HepG2 (cell line): Measurements from ENCODE around the gene S100P. TPM values are rescaled to one million over a fixed set of nuclear protein-coding genes. Genes with fewer than 3 reads are reported as not detected.

Experiments
- ATAC-seq: fragments of 200-7000 bp; cut with Tn5 transposase; 3 replicates; pipeline ENCODE4 v1.9.1; 2020; ENCODE audit warnings: mild to moderate bottlenecking, moderate library complexity
- BruUV-seq: library from RNA; stranded (reverse); fragments of 400-500 nt; replicated peaks from 2 replicates; lab custom pipeline; 2021; lab: Mats Ljungman, UMichigan
- CTCF ChIA-PET: fragments of 300-600 bp; formaldehyde crosslinking; extraction: SDS; loops from one replicate; lab custom pipeline; 2021; ENCODE audit warnings: low total read pairs, inconsistent platforms, low intra/inter-chr PET ratio; lab: Yijun Ruan, JAX
- POLR2A ChIA-PET: fragments of 350-600 bp; sonication (Branson Sonifier 250); formaldehyde crosslinking; loops from one replicate; lab custom pipeline; 2020; ENCODE audit warnings: antibody characterized with exemption, inconsistent platforms; lab: Yijun Ruan, JAX
- DNase-seq: peaks from one replicate; pipeline ENCODE4 v3.0.0-alpha.2; 2015; ENCODE audit warnings: low spot score
- FAIRE-seq: peaks from 3 replicates; lab custom pipeline; 2011; peaks lifted over from hg19 to GRCh38; lab: Jason Lieb, UNC
- H2AFZ ChIP-seq: one replicate; pipeline ENCODE4 v1.6.1; 2011; ENCODE audit warnings: low read length, inconsistent platforms
- H3K27ac ChIP-seq: fragments of 300-600 bp; 3 replicates; pipeline ENCODE4 v1.8.0; 2011; ENCODE audit warnings: mixed run types, mild to moderate bottlenecking, mixed read lengths, low read length, inconsistent platforms; ENCODE audit not compliant: insufficient read depth; ENCODE audit errors: extremely low read length
- H3K27me3 ChIP-seq, 2 experiments: fragments of 200-600 bp in 1 of 2; 2 replicates in 1 of 2; 3 replicates in 1 of 2; pipeline versions ENCODE4 v1.6.0 to v1.8.0; 2011; ENCODE audit warnings: low read length in 2 of 2, mild to moderate bottlenecking in 2 of 2, moderate library complexity in 2 of 2, inconsistent platforms in 1 of 2; ENCODE audit not compliant: insufficient read depth in 2 of 2, control insufficient read depth in 1 of 2
- H3K36me3 ChIP-seq, 2 experiments: fragments of 200-600 bp in 1 of 2; replicated peaks in 1 of 2; 2 replicates in 1 of 2; 3 replicates in 1 of 2; pipeline versions ENCODE4 v1.5.1 to v1.8.0; 2011; ENCODE audit warnings: low read length in 2 of 2, inconsistent platforms in 1 of 2; ENCODE audit not compliant: insufficient read depth in 2 of 2, control insufficient read depth in 1 of 2
- H3K4me1 ChIP-seq: 2 replicates; pipeline ENCODE4 v1.5.1; 2012; ENCODE audit warnings: low read length, inconsistent platforms; ENCODE audit not compliant: insufficient read depth
- H3K4me2 ChIP-seq: 2 replicates; pipeline ENCODE4 v1.6.0; 2011; ENCODE audit warnings: low read depth, low read length, inconsistent platforms
- H3K4me3 ChIP-seq, 3 experiments: fragments of 200-600 bp in 1 of 3; sonication (generic), shearing (Covaris generic) in 1 of 3; replicated peaks in 1 of 3; 2 replicates each; pipeline ENCODE4 v1.5.1; 2011 to 2016; ENCODE audit warnings: low read length in 3 of 3, inconsistent platforms in 2 of 3, low read depth in 2 of 3, mild to moderate bottlenecking in 2 of 3, control low read depth in 1 of 3, mixed read lengths in 1 of 3; ENCODE audit not compliant: insufficient read depth in 1 of 3
- H3K79me2 ChIP-seq: one replicate; pipeline ENCODE4 v1.6.1; 2011; ENCODE audit warnings: low read length, inconsistent platforms; ENCODE audit not compliant: insufficient read depth
- H3K9ac ChIP-seq: 2 replicates; pipeline ENCODE4 v1.6.0; 2011; ENCODE audit warnings: mild to moderate bottlenecking, low read depth, low read length, inconsistent platforms; ENCODE audit not compliant: insufficient read depth
- H3K9me3 ChIP-seq: 2 replicates; pipeline ENCODE4 v1.5.1; 2012; ENCODE audit warnings: mild to moderate bottlenecking, low read length
- H4K20me1 ChIP-seq: 2 replicates; pipeline ENCODE4 v1.6.0; 2011; ENCODE audit warnings: inconsistent platforms, mild to moderate bottlenecking, low read length, moderate library complexity; ENCODE audit not compliant: insufficient read depth
- BHLHE40 ChIP-seq: IDR thresholded peaks from 2 replicates; pipeline ENCODE4 v1.6.1; 2011; ENCODE audit warnings: low read length, improper control_type of control experiment
- CEBPG ChIP-seq: IDR thresholded peaks from 2 replicates; pipeline ENCODE4 v1.6.1; 2016
- DNMT1 ChIP-seq: sonication (generic); formaldehyde crosslinking; IDR thresholded peaks from 2 replicates; pipeline ENCODE4 v1.5.1; 2020; ENCODE audit warnings: mild to moderate bottlenecking, missing genetic modification reagents
- EP300 ChIP-seq, 3 experiments: sonication (generic) in 1 of 3; formaldehyde crosslinking in 1 of 3; IDR thresholded peaks; 2 replicates each; pipeline versions ENCODE4 v1.5.1 to v1.6.1; 2011 to 2020; ENCODE audit warnings: low read depth in 2 of 3, low read length in 2 of 3, borderline replicate concordance in 1 of 3, improper control_type of control experiment in 1 of 3, mild to moderate bottlenecking in 1 of 3, missing genetic modification reagents in 1 of 3, moderate library complexity in 1 of 3
- HNRNPK ChIP-seq: fragments of 200-400 bp; formaldehyde crosslinking; IDR thresholded peaks from 2 replicates; pipeline ENCODE4 v1.6.1; 2018; ENCODE audit warnings: low read length, low read depth, moderate library complexity, mild to moderate bottlenecking; ENCODE audit not compliant: poor library complexity, severe bottlenecking
- KAT8 ChIP-seq: IDR thresholded peaks from 2 replicates; pipeline ENCODE4 v1.6.1; 2016; ENCODE audit warnings: missing genetic modification reagents, missing compliant biosample characterization
- MAFF ChIP-seq: IDR thresholded peaks from 2 replicates; pipeline ENCODE4 v1.6.1; 2011; ENCODE audit warnings: low read depth, low read length, improper control_type of control experiment
- MAFK ChIP-seq, 2 experiments: IDR thresholded peaks in 1 of 2; conservative IDR thresholded peaks in 1 of 2; 2 replicates each; pipeline ENCODE4 v1.6.1; 2011; ENCODE audit warnings: improper control_type of control experiment in 2 of 2, low read length in 2 of 2
- MEIS2 ChIP-seq: sonication (generic); formaldehyde crosslinking; IDR thresholded peaks from 2 replicates; pipeline ENCODE4 v1.9.0; 2021; ENCODE audit warnings: mild to moderate bottlenecking, missing genetic modification reagents
- MIER2 ChIP-seq: IDR thresholded peaks from 2 replicates; pipeline ENCODE4 v1.6.1; 2016; ENCODE audit warnings: missing biosample characterization, missing genetic modification reagents
- NONO ChIP-seq, 2 experiments: fragments of 450-650 bp in 1 of 2; sonication (generic) in 1 of 2; formaldehyde crosslinking in 1 of 2; IDR thresholded peaks in 1 of 2; conservative IDR thresholded peaks in 1 of 2; 2 replicates each; pipeline versions ENCODE4 v1.6.1 to v1.8.0; 2017 to 2022; ENCODE audit warnings: mild to moderate bottlenecking in 1 of 2, missing genetic modification reagents in 1 of 2, moderate library complexity in 1 of 2
- PHF21A ChIP-seq: sonication (generic); formaldehyde crosslinking; IDR thresholded peaks from 2 replicates; pipeline ENCODE4 v1.5.0; 2020; ENCODE audit warnings: mild to moderate bottlenecking, missing genetic modification reagents
- SNAPC2 ChIP-seq: sonication (generic); formaldehyde crosslinking; IDR thresholded peaks from 2 replicates; pipeline ENCODE4 v1.8.1; 2022; ENCODE audit warnings: mild to moderate bottlenecking, missing genetic modification reagents
- ZKSCAN8 ChIP-seq: IDR thresholded peaks from 2 replicates; pipeline ENCODE4 v1.6.1; 2016; ENCODE audit warnings: borderline replicate concordance, missing genetic modification reagents, missing compliant biosample characterization
- ZNF121 ChIP-seq: sonication (generic); formaldehyde crosslinking; IDR thresholded peaks from 2 replicates; pipeline ENCODE4 v1.5.0; 2020; ENCODE audit warnings: mild to moderate bottlenecking, missing genetic modification reagents
- ZNF468 ChIP-seq: sonication (generic); formaldehyde crosslinking; IDR thresholded peaks from 2 replicates; pipeline ENCODE4 v1.8.0; 2022; ENCODE audit warnings: mild to moderate bottlenecking, moderate library complexity, missing genetic modification reagents
- ZNF552 ChIP-seq: sonication (generic); formaldehyde crosslinking; IDR thresholded peaks from 2 replicates; pipeline ENCODE4 v1.9.0; 2022; ENCODE audit warnings: missing genetic modification reagents, mild to moderate bottlenecking, borderline replicate concordance
- ZNF816 ChIP-seq: sonication (generic); formaldehyde crosslinking; IDR thresholded peaks from 2 replicates; pipeline ENCODE4 v1.8.0; 2022; ENCODE audit warnings: missing genetic modification reagents, mild to moderate bottlenecking, borderline replicate concordance
- ZNF879 ChIP-seq: sonication (generic); formaldehyde crosslinking; IDR thresholded peaks from 2 replicates; pipeline ENCODE4 v1.8.1; 2023; ENCODE audit warnings: missing genetic modification reagents
- WGBS: methylation state at CpG from one replicate; pipeline ENCODE4 v1.1.6; 2017; ENCODE audit warnings: low lambda C conversion rate; 5-methylcytosine and 5-hydroxymethylcytosine counted together
- in situ Hi-C: cut with HindIII; loops from 2 replicates; pipeline ENCODE4 v1.10.0; 2017; ENCODE audit warnings: low pct_unique_long_range_greater_than_20kb; ENCODE audit not compliant: extremely low pct_ligation_motif_present
- intact Hi-C: fragments of 100-400 bp; cut with micrococcal nuclease; formaldehyde crosslinking; loops from one replicate; pipeline ENCODE4 v1.10.0; 2022; ENCODE audit not compliant: unreplicated experiment
- polyA plus RNA-seq, 8 experiments: library from polyadenylated mRNA; depleted of rRNA in 3 of 8; stranded (reverse) in 7 of 8; unstranded in 1 of 8; fragments of >200 nt; fragmentation: Illumina TruSeq in 4 of 8; extraction: Trizol in 4 of 8; gene quantifications; 2 replicates each; pipeline versions ENCODE4 v1.2.1 to v1.2.3, GENCODE V29; 2011 to 2016; ENCODE audit warnings: low read depth in 4 of 8, missing spikeins in 1 of 8, mixed read lengths in 1 of 8; ENCODE audit not compliant: insufficient read depth in 1 of 8
- total RNA-seq, 5 experiments: library from RNA; depleted of rRNA; stranded (reverse); fragments of >200 nt; fragmentation: Illumina TruSeq; extraction: Trizol; gene quantifications; 2 replicates each; pipeline ENCODE4 v1.2.3, GENCODE V29; 2016; ENCODE audit warnings: low read depth in 1 of 5
- TF ChIP-seq, protein P1 (sequence below): IDR thresholded peaks from 2 replicates; pipeline ENCODE4 v1.6.1; 2016; ENCODE audit warnings: mild to moderate bottlenecking
- TF ChIP-seq, protein P2 (sequence below): sonication (generic); formaldehyde crosslinking; IDR thresholded peaks from 2 replicates; pipeline ENCODE4 v1.5.0; 2020; ENCODE audit warnings: mild to moderate bottlenecking, low read depth, missing genetic modification reagents, borderline replicate concordance
- TF ChIP-seq, protein P3 (sequence below): sonication (generic); formaldehyde crosslinking; IDR thresholded peaks from 2 replicates; pipeline ENCODE4 v1.5.0; 2020; ENCODE audit warnings: mild to moderate bottlenecking, missing genetic modification reagents

Gene S100P
- total and polyA plus RNA-seq, 2 of the 13 experiments (the other 11 are each of a cell fraction or from before 2014, with no cell fraction given): 278 to 1,649 TPM

DNA sequence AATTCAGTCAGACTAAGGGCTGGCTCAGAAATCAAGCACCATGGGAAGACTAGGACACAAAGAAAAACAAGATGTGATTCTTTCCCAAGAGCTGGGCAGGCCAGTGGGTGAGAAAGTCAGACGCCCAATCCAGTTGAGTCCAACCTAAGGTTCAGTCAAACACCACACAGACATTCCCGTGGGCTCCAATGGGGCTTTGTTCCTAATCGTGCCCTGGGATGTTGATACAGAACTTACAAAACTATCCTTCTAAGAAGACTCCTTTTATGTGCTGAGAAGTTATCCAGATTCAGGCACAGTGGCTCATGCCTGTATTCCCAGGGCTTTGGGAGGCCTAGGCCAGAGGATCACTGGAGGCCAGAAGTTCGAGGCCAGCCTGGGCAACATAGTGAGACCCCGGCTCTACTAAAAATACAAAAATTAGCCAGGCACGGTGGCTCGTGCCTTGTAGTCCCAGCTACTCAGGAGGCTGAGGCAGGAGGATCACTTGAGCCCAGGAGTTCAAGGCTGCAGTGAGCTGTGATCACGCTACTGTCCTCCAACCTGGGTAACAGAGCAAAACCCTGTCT, 26.0 kb downstream of the S100P start:
- no peak overlapping the region for H2AFZ ChIP-seq
- in situ Hi-C loops (loop anchor here (5.0 kb wide), 1 partner anchor 158 kb away; no protein-coding TSS in a partner anchor), intact Hi-C loops (loop anchor here (1.0 to 5.0 kb wide), 3 partner anchors 43 to 155 kb away; no protein-coding TSS in a partner anchor)
- no peaks in the 10 kb centered on the region for H3K27me3 ChIP-seq
- no peak overlapping the region for H3K4me3 ChIP-seq
- peaks cover 22% of the 10 kb centered on the region for H3K79me2 ChIP-seq
- no peak overlapping the region for H3K4me2 ChIP-seq
- H3K36me3 ChIP-seq: no peaks in the 10 kb centered on the region
- ATAC-seq: no peak
- H4K20me1 ChIP-seq: 0 out of 2 replicates have a peak, but pooled peaks cover 8% of the 10 kb centered on the region
- ChIA-PET CTCF (interaction anchor here (1.1 to 3.2 kb wide), 4 partner anchors 43 to 362 kb away, joined by 3 to 50 read pairs (median 4); no protein-coding TSS in a partner anchor), POLR2A (interaction anchor here (0.6 to 4.0 kb wide), 4 partner anchors 25 to 362 kb away, joined by 3 to 23 read pairs (median 3); no protein-coding TSS in a partner anchor)
- FAIRE-seq: no peak
- H3K27ac ChIP-seq: no peak overlapping the region
- no peaks in the 10 kb centered on the region for H3K9me3 ChIP-seq
- no TSS peak for BruUV-seq
- 42% methylated on average over 7 of the region's 8 CpGs for WGBS
- DNase-seq: no peak
- H3K9ac ChIP-seq: no peak overlapping the region
- H3K4me1 ChIP-seq: peaks cover 60% of the 10 kb centered on the region
- TF ChIP-seq, protein P1, sequence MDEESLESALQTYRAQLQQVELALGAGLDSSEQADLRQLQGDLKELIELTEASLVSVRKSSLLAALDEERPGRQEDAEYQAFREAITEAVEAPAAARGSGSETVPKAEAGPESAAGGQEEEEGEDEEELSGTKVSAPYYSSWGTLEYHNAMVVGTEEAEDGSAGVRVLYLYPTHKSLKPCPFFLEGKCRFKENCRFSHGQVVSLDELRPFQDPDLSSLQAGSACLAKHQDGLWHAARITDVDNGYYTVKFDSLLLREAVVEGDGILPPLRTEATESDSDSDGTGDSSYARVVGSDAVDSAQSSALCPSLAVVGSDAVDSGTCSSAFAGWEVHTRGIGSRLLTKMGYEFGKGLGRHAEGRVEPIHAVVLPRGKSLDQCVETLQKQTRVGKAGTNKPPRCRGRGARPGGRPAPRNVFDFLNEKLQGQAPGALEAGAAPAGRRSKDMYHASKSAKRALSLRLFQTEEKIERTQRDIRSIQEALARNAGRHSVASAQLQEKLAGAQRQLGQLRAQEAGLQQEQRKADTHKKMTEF (CRISPR knock-in tag): no peak
- TF ChIP-seq ZNF552 (no peak), EP300 (IDR thresholded peaks at IDR 0.05; ENCODE audit: low read depth in 2 of 2, low read length in 2 of 2) (no peak), EP300 (CRISPR knock-in tag; IDR thresholded peaks at IDR 0.05; ENCODE audit: borderline replicate concordance) (no peak), KAT8 (no peak; the same call in 1 of the 2 replicates), MAFK (conservative IDR thresholded peaks at IDR 0.05 in 1 of 2, IDR thresholded peaks at IDR 0.05 in 1 of 2; ENCODE audit: low read length in 2 of 2) (no peak), HNRNPK (no peak), BHLHE40 (no peak), ZNF879 (CRISPR knock-in tag) (no peak), ZNF121 (peak; percentile 72; the same call in 1 of the 2 replicates), MAFF (no peak), SNAPC2 (no peak), MIER2 (CRISPR knock-in tag) (no peak), MEIS2 (CRISPR knock-in tag) (no peak), NONO (IDR thresholded peaks at IDR 0.05) (no peak), NONO (CRISPR knock-in tag; conservative IDR thresholded peaks at IDR 0.05) (no peak), ZNF468 (CRISPR knock-in tag) (no peak), PHF21A (CRISPR knock-in tag) (peak; percentile 44; the same call in 1 of the 2 replicates), DNMT1 (no peak), ZKSCAN8 (CRISPR knock-in tag) (0 out of 2 replicates have a peak, but pooled peaks have one; percentile 8), ZNF816 (CRISPR knock-in tag) (no peak), CEBPG (no peak)
- TF ChIP-seq, protein P2, sequence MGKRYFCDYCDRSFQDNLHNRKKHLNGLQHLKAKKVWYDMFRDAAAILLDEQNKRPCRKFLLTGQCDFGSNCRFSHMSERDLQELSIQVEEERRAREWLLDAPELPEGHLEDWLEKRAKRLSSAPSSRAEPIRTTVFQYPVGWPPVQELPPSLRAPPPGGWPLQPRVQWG (CRISPR knock-in tag): no peak
- TF ChIP-seq, protein P3, sequence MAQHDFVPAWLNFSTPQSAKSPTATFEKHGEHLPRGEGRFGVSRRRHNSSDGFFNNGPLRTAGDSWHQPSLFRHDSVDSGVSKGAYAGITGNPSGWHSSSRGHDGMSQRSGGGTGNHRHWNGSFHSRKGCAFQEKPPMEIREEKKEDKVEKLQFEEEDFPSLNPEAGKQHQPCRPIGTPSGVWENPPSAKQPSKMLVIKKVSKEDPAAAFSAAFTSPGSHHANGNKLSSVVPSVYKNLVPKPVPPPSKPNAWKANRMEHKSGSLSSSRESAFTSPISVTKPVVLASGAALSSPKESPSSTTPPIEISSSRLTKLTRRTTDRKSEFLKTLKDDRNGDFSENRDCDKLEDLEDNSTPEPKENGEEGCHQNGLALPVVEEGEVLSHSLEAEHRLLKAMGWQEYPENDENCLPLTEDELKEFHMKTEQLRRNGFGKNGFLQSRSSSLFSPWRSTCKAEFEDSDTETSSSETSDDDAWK (CRISPR knock-in tag): no peak
